GM12878 (cell line): ENCODE results near the gene ABR. TPM values are rescaled to one million over a fixed set of nuclear protein-coding genes. Genes with fewer than 3 reads are reported as not detected.
A peak's percentile ranks its signal among the peaks of the same experiment; 100 is the strongest.

Source experiments
- ATAC-seq: fragments of 200-7000 bp; cut with Tn5 transposase; 3 replicates; pipeline ENCODE4 v1.9.1; 2020; ENCODE audit warnings: mild to moderate bottlenecking, moderate library complexity
- BruUV-seq: library from RNA; stranded (reverse); fragments of 400-500 nt; replicated peaks from 2 replicates; lab custom pipeline; 2021; lab: Mats Ljungman, UMichigan
- CTCF ChIA-PET: fragments of 300-600 bp; sonication (Branson Sonifier 250); formaldehyde crosslinking; extraction: SDS; loops from one replicate; lab custom pipeline; 2021; ENCODE audit warnings: inconsistent platforms; lab: Yijun Ruan, JAX
- POLR2A ChIA-PET: fragments of 350-600 bp; formaldehyde crosslinking; extraction: SDS; loops from one replicate; lab custom pipeline; 2021; ENCODE audit warnings: inconsistent platforms; lab: Charles Lee
- RAD21 ChIA-PET: fragments of 300-600 bp; sonication (Branson Sonifier 250); formaldehyde crosslinking; loops from one replicate; lab custom pipeline; 2023; ENCODE audit warnings: antibody characterized with exemption; ENCODE audit not compliant: unreplicated experiment; lab: Charles Lee
- SMC1A ChIA-PET: fragments of 300-600 bp; sonication (Branson Sonifier 250); formaldehyde crosslinking; loops from one replicate; lab custom pipeline; 2023; ENCODE audit not compliant: unreplicated experiment, uncharacterized antibody; lab: Charles Lee
- DNase-seq: peaks from one replicate; pipeline ENCODE4 v3.0.0-alpha.2; 2011; ENCODE audit warnings: low read depth, low spot score
- FAIRE-seq: peaks from 3 replicates; lab custom pipeline; 2011; peaks lifted over from hg19 to GRCh38; lab: Jason Lieb, UNC
- H2AFZ ChIP-seq: 2 replicates; pipeline ENCODE4 v1.6.0; 2011; ENCODE audit warnings: low read depth, low read length, control low read depth; ENCODE audit not compliant: control insufficient read depth
- H3K27ac ChIP-seq: 2 replicates; pipeline ENCODE4 v1.5.1; 2011; ENCODE audit warnings: control low read depth; ENCODE audit not compliant: control insufficient read depth, insufficient read depth
- H3K27me3 ChIP-seq, 2 experiments: replicated peaks in 1 of 2; 2 replicates each; pipeline versions ENCODE4 v1.6.0 to v1.6.1; 2011; ENCODE audit warnings: low read length in 1 of 2; ENCODE audit not compliant: control insufficient read depth in 2 of 2, insufficient read depth in 2 of 2
- H3K36me3 ChIP-seq, 2 experiments: 2 replicates each; pipeline ENCODE4 v1.5.1; 2011; ENCODE audit warnings: low read length in 1 of 2; ENCODE audit not compliant: control insufficient read depth in 2 of 2, insufficient read depth in 2 of 2
- H3K4me1 ChIP-seq: 2 replicates; pipeline ENCODE4 v1.6.1; 2011; ENCODE audit warnings: mild to moderate bottlenecking, low read length, moderate library complexity, mixed read lengths; ENCODE audit not compliant: control insufficient read depth, insufficient read depth
- H3K4me2 ChIP-seq: 2 replicates; pipeline ENCODE4 v1.6.0; 2011; ENCODE audit warnings: control low read depth; ENCODE audit not compliant: control insufficient read depth, insufficient read depth
- H3K4me3 ChIP-seq: fragments of 200-600 bp; sonication (generic); 2 replicates; pipeline ENCODE4 v1.5.1; 2016
- H3K79me2 ChIP-seq: 2 replicates; pipeline ENCODE4 v1.6.0; 2011; ENCODE audit warnings: low read length; ENCODE audit not compliant: control insufficient read depth, insufficient read depth
- H3K9ac ChIP-seq: 2 replicates; pipeline ENCODE4 v1.8.0; 2011; ENCODE audit warnings: low read length, control low read depth, mixed read lengths; ENCODE audit not compliant: control insufficient read depth, insufficient read depth
- H3K9me3 ChIP-seq: replicated peaks from 3 replicates; pipeline ENCODE4 v1.5.1; 2011; ENCODE audit warnings: mild to moderate bottlenecking, low read length; ENCODE audit not compliant: control insufficient read depth, insufficient read depth
- H4K20me1 ChIP-seq: 2 replicates; pipeline ENCODE4 v1.6.0; 2011; ENCODE audit not compliant: control insufficient read depth, insufficient read depth
- BACH1 ChIP-seq: fragments of 450-650 bp; IDR thresholded peaks from 2 replicates; pipeline ENCODE4 v1.6.1; 2017; ENCODE audit warnings: mild to moderate bottlenecking, borderline replicate concordance
- IKZF1 ChIP-seq: fragments of 450-650 bp; conservative IDR thresholded peaks from 2 replicates; pipeline ENCODE4 v1.6.1; 2017; ENCODE audit warnings: antibody characterized with exemption, mild to moderate bottlenecking
- MLLT1 ChIP-seq: fragments of 450-650 bp; IDR thresholded peaks from 2 replicates; pipeline ENCODE4 v1.6.1; 2016; ENCODE audit warnings: mild to moderate bottlenecking
- NR2C2 ChIP-seq: IDR thresholded peaks from 2 replicates; pipeline ENCODE4 v1.6.1; 2011; ENCODE audit warnings: borderline replicate concordance, low read depth; ENCODE audit not compliant: control insufficient read depth, insufficient read length
- PML ChIP-seq: IDR thresholded peaks from 2 replicates; pipeline ENCODE4 v1.6.1; 2012; ENCODE audit warnings: low read length, inconsistent platforms
- POLR2AphosphoS5 ChIP-seq: IDR thresholded peaks from 2 replicates; pipeline ENCODE4 v1.6.1; 2011; ENCODE audit warnings: mild to moderate bottlenecking, low read length, inconsistent platforms
- STAT3 ChIP-seq: IDR thresholded peaks from 2 replicates; pipeline ENCODE4 v1.6.1; 2011; ENCODE audit warnings: low read depth, low read length, improper control_type of control experiment
- TBL1XR1 ChIP-seq: IDR thresholded peaks from 2 replicates; pipeline ENCODE4 v1.6.1; 2012; ENCODE audit warnings: low read depth, low read length, improper control_type of control experiment
- WGBS: methylation state at CpG from one replicate; pipeline ENCODE4 v1.1.6; 2016; ENCODE audit warnings: low lambda C conversion rate; ENCODE audit not compliant: insufficient replicate concordance, insufficient coverage; ENCODE audit errors: missing lambda C conversion rate; 5-methylcytosine and 5-hydroxymethylcytosine counted together
- in situ Hi-C: fragments of 300-500 bp; cut with MboI; formaldehyde crosslinking; loops from 9 replicates; pipeline ENCODE4 v1.14.3; 2018; ENCODE audit warnings: mixed read lengths
- intact Hi-C: fragments of 100-400 bp; cut with micrococcal nuclease; formaldehyde crosslinking; loops from one replicate; pipeline ENCODE4 v1.14.2; 2022; ENCODE audit not compliant: unreplicated experiment
- polyA plus RNA-seq, 11 experiments: library from polyadenylated mRNA; depleted of rRNA in 4 of 11; unstranded in 6 of 11; stranded (reverse) in 5 of 11; fragments of >200 nt; fragmentation: Nextera tagmentation in 4 of 11; fragmentation: Illumina TruSeq in 1 of 11; extraction: Ambion mirVana in 4 of 11; extraction: Trizol in 1 of 11; gene quantifications; 1 replicate in 1 of 11; 2 replicates in 10 of 11; pipeline versions ENCODE4 v1.2.1 to v1.2.3, GENCODE V29; 2011 to 2016; ENCODE audit warnings: inconsistent platforms in 2 of 11, missing spikeins in 2 of 11, low read depth in 1 of 11
- total RNA-seq, 4 experiments: library from RNA; depleted of rRNA in 3 of 4; stranded (reverse); fragments of >200 nt in 3 of 4; fragmentation: Illumina TruSeq in 1 of 4; extraction: Trizol in 1 of 4; gene quantifications; 2 replicates each; pipeline versions ENCODE4 v1.2.1 to v1.2.3, GENCODE V29; 2013 to 2021
- TF ChIP-seq, protein P1 (sequence below): IDR thresholded peaks from 2 replicates; pipeline ENCODE4 v1.6.1; 2011; ENCODE audit warnings: borderline replicate concordance, low read depth, mild to moderate bottlenecking, moderate library complexity, mixed read lengths, low read length; ENCODE audit not compliant: insufficient read depth; ENCODE audit errors: extremely low read length

The ABR gene
- total and polyA plus RNA-seq, 10 of the 15 experiments (the other 5 are each of a cell fraction or from before 2014, with no cell fraction given): 1.4 to 112 (median 30.0) TPM

DNA sequence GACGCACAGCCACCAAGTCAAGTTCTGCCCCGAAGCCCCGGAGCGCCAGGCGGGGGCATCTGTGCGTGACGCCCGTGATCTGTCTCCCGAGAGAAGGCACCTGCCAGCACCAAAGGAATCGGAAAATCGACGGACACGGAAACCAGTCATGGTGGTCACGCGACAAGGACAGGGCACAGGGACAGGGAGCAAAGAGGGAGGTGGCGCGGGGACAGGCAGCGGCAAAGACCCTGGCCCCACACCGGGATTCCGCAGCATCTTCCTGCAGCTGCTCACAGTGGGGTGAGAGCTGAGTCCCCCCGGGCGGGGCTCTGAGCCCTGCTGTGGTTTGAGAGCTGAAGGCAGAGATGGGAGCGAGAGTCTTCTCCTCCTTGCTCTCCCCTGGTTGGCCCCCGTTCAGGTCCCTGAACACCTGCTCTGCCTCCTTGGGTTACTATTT is 56.4 kb downstream of the ABR start:
- H3K4me1 ChIP-seq: peaks cover 6% of the 10 kb centered on the region
- intact Hi-C loops: loop anchor here (1.0 to 5.0 kb wide), 3 partner anchors 64 to 209 kb away; no protein-coding TSS in a partner anchor
- ATAC-seq: peak; percentile 10; the same call in 2 of the 3 replicates
- no peaks in the 10 kb centered on the region for H3K9me3 ChIP-seq
- H3K4me3 ChIP-seq: no peak overlapping the region
- RAD21 ChIA-PET: interaction anchor here (0.6 to 2.6 kb wide), 10 partner anchors 58 to 111 kb away, joined by 3 to 14 read pairs (median 6); no protein-coding TSS in a partner anchor
- no peak for TF ChIP-seq PML
- TF ChIP-seq IKZF1: 0 out of 2 replicates have a peak, but pooled peaks have one; percentile 5
- TF ChIP-seq, all 136 proteins: peak for 1
- ChIA-PET POLR2A (interaction anchor here (1.0 kb wide), 1 partner anchor 59 kb away, joined by 3 read pairs; no protein-coding TSS in a partner anchor), CTCF (interaction anchor here (0.6 to 6.2 kb wide), 14 partner anchors 13 to 391 kb away, joined by 3 to 115 read pairs (median 6); no protein-coding TSS in a partner anchor), SMC1A (interaction anchor here (1.0 to 3.2 kb wide), 8 partner anchors 14 to 209 kb away, joined by 3 to 13 read pairs (median 8); no protein-coding TSS in a partner anchor)
- in situ Hi-C loops: loop anchor here (5.0 to 10.0 kb wide), 2 partner anchors 74 to 211 kb away; no protein-coding TSS in a partner anchor
- WGBS: 58% methylated on average over 24 of the region's 24 CpGs
- no peaks in the 10 kb centered on the region for H3K27me3 ChIP-seq
- no peak for DNase-seq
- no peak for FAIRE-seq
- H2AFZ ChIP-seq: no peak overlapping the region
- H3K9ac ChIP-seq: no peak overlapping the region
- peaks cover 6% of the 10 kb centered on the region for H3K79me2 ChIP-seq
- no peak overlapping the region for H3K27ac ChIP-seq
- no TSS peak for BruUV-seq
- H4K20me1 ChIP-seq: no peaks in the 10 kb centered on the region
- peaks cover 5 to 6% of the 10 kb centered on the region in 2 experiments; a peak in 3 of 4 replicates for H3K36me3 ChIP-seq
- H3K4me2 ChIP-seq: no peak overlapping the region

DNA sequence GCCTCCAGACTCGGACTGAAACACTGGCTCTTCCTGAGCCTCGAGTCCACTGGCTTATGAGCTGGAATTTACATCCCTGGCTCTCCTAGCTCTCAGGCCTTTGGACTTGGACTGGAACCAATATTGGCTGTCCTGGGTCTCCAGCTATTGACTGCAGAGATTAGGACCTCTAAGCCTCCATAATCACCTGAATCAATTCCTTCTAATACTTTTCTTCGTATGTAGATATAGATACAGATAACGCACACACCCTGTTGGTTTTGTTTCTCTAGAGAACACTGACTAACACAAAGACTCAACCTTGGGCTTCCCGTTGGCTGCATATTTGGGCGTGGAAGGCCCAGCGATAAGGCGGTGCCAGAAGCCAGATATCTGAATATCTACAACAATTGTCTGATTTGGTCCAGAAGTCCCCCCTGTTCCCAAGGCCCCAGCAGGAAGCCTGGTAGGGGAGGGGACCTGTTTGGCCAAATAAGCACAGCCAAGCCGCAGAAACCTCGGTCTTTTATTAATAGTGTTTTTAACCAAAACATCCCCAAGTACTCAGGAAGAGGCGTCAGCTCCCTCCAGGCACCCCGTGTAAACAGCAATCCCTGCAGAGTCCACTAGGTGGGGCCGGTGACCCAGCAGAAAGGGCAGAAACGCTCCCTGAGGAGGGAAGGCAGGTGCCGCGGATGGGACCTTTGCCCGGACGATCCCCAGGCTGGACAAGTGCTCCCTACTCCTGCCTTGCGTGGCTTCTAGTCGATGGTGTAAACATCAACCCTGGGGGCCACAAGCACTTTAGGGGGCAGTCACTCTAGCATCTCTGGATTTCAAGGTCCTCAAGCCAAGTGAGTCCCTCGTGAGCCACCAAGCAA is 57.0 kb downstream of the ABR start:
- Histone ChIP-seq H3K9me3 (no peaks in the 10 kb centered on the region), H2AFZ (no peak overlapping the region), H3K9ac (no peak overlapping the region), H3K79me2 (peaks cover 6% of the 10 kb centered on the region), H4K20me1 (no peaks in the 10 kb centered on the region), H3K4me3 (no peak overlapping the region), H3K4me2 (no peak overlapping the region), H3K36me3 (peaks cover 5 to 6% of the 10 kb centered on the region in 2 experiments; a peak in 3 of 4 replicates), H3K4me1 (peaks cover 6% of the 10 kb centered on the region), H3K27me3 (no peaks in the 10 kb centered on the region), H3K27ac (no peak overlapping the region)
- ATAC-seq (peak; percentile 97), FAIRE-seq (peak; percentile 87), DNase-seq (no peak)
- 27% methylated on average over 21 of the region's 21 CpGs for WGBS
- RAD21 ChIA-PET: interaction anchor here (0.6 to 3.1 kb wide), 18 partner anchors 28 to 243 kb away, joined by 3 to 24 read pairs (median 5); no protein-coding TSS in a partner anchor
- BruUV-seq: TSS peak; percentile 60
- POLR2A ChIA-PET: interaction anchor here (1.0 kb wide), 1 partner anchor 59 kb away, joined by 3 read pairs; no protein-coding TSS in a partner anchor
- CTCF ChIA-PET: interaction anchor here (0.5 to 6.2 kb wide), 45 partner anchors 9 to 392 kb away, joined by 3 to 115 read pairs (median 4); no protein-coding TSS in a partner anchor
- in situ Hi-C loops: loop anchor here (5.0 to 10.0 kb wide), 2 partner anchors 75 to 212 kb away; no protein-coding TSS in a partner anchor
- intact Hi-C loops: loop anchor here (1.0 to 5.0 kb wide), 3 partner anchors 65 to 210 kb away; no protein-coding TSS in a partner anchor
- SMC1A ChIA-PET: interaction anchor here (0.7 to 3.2 kb wide), 13 partner anchors 13 to 393 kb away, joined by 3 to 13 read pairs (median 5); no protein-coding TSS in a partner anchor
- no peak for TF ChIP-seq TBL1XR1
- no peak for TF ChIP-seq BACH1
- TF ChIP-seq MLLT1: no peak
- no peak for TF ChIP-seq POLR2AphosphoS5
- no peak for TF ChIP-seq STAT3
- TF ChIP-seq, protein P1, sequence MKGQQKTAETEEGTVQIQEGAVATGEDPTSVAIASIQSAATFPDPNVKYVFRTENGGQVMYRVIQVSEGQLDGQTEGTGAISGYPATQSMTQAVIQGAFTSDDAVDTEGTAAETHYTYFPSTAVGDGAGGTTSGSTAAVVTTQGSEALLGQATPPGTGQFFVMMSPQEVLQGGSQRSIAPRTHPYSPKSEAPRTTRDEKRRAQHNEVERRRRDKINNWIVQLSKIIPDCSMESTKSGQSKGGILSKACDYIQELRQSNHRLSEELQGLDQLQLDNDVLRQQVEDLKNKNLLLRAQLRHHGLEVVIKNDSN: no peak
- no peak for TF ChIP-seq NR2C2
